Type B pancreatic cell (in vitro differentiated cells): ENCODE data around the gene HELQ. TPM values are rescaled to one million over a fixed set of nuclear protein-coding genes. Genes with fewer than 3 reads are reported as not detected.
A peak's percentile ranks its signal among the peaks of the same experiment; 100 is the strongest.

Experiments
- DNase-seq: peaks from one replicate; pipeline ENCODE4 v3.0.0; 2021; ENCODE audit warnings: mixed read lengths; ENCODE audit not compliant: unreplicated experiment; ENCODE audit errors: extremely low spot score
- H3K27ac Mint-ChIP-seq: 2 replicates; pipeline ENCODE4 v1.8.0; 2021; ENCODE audit warnings: mild to moderate bottlenecking, mixed read lengths
- H3K27me3 Mint-ChIP-seq: 2 replicates; pipeline ENCODE4 v1.8.0; 2021; ENCODE audit warnings: mixed read lengths
- H3K36me3 Mint-ChIP-seq: 2 replicates; pipeline ENCODE4 v1.8.0; 2021; ENCODE audit warnings: mixed read lengths
- H3K4me1 Mint-ChIP-seq: one replicate; pipeline ENCODE4 v1.8.0; 2021; ENCODE audit warnings: mixed read lengths; ENCODE audit not compliant: unreplicated experiment
- H3K4me3 Mint-ChIP-seq: 2 replicates; pipeline ENCODE4 v1.8.0; 2021; ENCODE audit warnings: mild to moderate bottlenecking, mixed read lengths
- H3K9me3 Mint-ChIP-seq: 2 replicates; pipeline ENCODE4 v1.8.0; 2021; ENCODE audit warnings: mixed read lengths
- total RNA-seq: library from RNA; stranded (reverse); gene quantifications from 2 replicates; pipeline ENCODE4 v1.2.1, GENCODE V29; 2021; ENCODE audit warnings: low replicate concordance
- TF ChIP-seq, protein P1 (sequence below): fragments of 200-600 bp; sonication (generic); conservative IDR thresholded peaks from 2 replicates; pipeline ENCODE4 v1.5.0; 2021; ENCODE audit warnings: antibody characterized with exemption, mild to moderate bottlenecking

HELQ gene
- total RNA-seq, 1 donor from 2014 or later, result 18.0 TPM

DNA sequence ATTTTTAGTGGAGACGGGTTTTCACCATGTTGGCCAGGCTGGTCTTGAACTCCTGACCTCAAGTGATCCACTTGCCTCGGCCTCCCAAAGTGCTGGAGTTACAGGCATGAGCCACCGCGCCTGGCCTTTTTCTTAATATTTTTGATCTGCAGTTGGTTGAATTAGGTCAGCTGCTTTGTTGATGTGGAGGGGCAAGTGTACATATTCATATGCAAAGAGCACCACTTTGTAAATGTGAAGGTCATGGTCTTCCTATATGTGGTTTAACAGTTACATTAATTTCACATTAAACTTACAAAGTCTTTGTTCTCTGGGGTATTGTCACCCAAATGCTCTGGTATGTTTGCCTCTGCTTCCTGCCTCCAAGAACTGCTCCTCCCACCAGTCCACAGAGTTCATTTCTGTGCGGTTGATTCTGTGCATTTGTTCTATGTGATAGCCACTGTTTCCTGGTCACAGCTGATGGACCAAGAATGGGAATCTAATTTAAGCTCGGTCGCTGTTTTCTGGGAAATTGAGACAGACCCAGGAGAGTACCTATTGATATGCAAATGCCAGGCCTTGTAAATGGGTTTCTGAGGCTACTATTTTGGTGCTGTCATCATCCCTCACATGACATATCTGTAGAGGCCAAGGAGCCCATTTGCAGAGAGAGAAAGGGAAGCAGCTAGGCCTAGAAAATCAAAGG lies 94.1 kb downstream of the HELQ start:
- TF ChIP-seq, protein P1, sequence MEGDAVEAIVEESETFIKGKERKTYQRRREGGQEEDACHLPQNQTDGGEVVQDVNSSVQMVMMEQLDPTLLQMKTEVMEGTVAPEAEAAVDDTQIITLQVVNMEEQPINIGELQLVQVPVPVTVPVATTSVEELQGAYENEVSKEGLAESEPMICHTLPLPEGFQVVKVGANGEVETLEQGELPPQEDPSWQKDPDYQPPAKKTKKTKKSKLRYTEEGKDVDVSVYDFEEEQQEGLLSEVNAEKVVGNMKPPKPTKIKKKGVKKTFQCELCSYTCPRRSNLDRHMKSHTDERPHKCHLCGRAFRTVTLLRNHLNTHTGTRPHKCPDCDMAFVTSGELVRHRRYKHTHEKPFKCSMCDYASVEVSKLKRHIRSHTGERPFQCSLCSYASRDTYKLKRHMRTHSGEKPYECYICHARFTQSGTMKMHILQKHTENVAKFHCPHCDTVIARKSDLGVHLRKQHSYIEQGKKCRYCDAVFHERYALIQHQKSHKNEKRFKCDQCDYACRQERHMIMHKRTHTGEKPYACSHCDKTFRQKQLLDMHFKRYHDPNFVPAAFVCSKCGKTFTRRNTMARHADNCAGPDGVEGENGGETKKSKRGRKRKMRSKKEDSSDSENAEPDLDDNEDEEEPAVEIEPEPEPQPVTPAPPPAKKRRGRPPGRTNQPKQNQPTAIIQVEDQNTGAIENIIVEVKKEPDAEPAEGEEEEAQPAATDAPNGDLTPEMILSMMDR, result no peak
- no peaks in the 10 kb centered on the region for H3K9me3 Mint-ChIP-seq
- H3K4me3 Mint-ChIP-seq, result no peak overlapping the region
- H3K27me3 Mint-ChIP-seq, result no peaks in the 10 kb centered on the region
- no peak overlapping the region for H3K27ac Mint-ChIP-seq
- DNase-seq, result no peak
- no peaks in the 10 kb centered on the region for H3K36me3 Mint-ChIP-seq
- H3K4me1 Mint-ChIP-seq, result peaks cover 15% of the 10 kb centered on the region

DNA sequence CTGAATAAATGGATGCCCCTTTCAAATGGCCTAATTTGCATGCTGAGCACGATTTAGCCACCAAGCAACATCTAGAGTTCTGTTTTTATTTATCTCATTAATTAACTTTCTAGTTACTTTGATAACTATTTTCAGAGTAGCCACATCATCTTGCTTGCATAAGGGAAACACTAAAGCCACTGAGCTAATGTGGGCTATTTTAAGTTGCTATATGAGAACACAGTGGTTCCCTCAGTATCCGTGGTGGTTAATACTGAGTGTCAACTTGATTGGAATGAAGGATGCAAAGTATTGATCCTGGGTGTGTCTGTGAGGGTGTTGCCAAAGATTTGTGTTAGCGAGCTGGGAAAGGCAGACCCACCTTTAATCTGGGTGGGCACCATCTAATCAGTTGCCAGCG lies 95.6 kb downstream of the HELQ start:
- no peak overlapping the region for H3K27ac Mint-ChIP-seq
- H3K9me3 Mint-ChIP-seq, result no peaks in the 10 kb centered on the region
- DNase-seq, result no peak
- no peaks in the 10 kb centered on the region for H3K27me3 Mint-ChIP-seq
- no peak overlapping the region for H3K4me3 Mint-ChIP-seq
- H3K36me3 Mint-ChIP-seq, result no peaks in the 10 kb centered on the region
- TF ChIP-seq, protein P1, result no peak
- peaks cover 17% of the 10 kb centered on the region for H3K4me1 Mint-ChIP-seq

DNA sequence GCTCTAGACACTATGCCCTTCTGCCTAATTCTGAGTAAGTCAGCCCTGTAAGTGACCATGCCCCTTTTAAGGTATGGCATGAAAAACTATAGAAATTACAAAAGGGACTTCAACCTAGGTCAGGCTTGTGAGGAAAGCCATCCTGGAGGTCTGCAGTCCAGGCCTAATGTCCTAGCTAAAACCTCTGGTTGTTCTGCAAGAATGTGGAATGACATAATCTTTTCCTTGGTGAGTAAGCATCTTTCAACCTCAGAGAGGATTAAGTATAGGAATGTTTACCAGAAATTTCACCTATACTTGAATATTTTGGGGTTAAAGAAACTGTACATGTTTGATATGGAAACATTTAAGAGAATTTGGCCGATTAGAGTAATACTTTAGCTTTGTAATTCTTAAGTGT lies 97.2 kb downstream of the HELQ start:
- Mint-ChIP-seq H3K27me3 (no peaks in the 10 kb centered on the region), H3K4me1 (peaks cover 17% of the 10 kb centered on the region), H3K4me3 (no peak overlapping the region), H3K36me3 (no peaks in the 10 kb centered on the region), H3K27ac (peak overlapping the region; percentile 70), H3K9me3 (peaks cover 7% of the 10 kb centered on the region)
- DNase-seq, result no peak
- TF ChIP-seq, protein P1, result no peak

Other genes starting within 250 kb of the HELQ start
- gene COQ2, start 171.0 kb downstream of the HELQ start, total RNA-seq, result 16.5 and 18.8 TPM in 2 replicates
- gene HPSE, start 121.0 kb downstream of the HELQ start, total RNA-seq, result 17.6 and 87.8 TPM in 2 replicates
- gene MRPS18C, start 235 bp upstream of the HELQ start, total RNA-seq, result 47.8 and 50.1 TPM in 2 replicates
- gene ABRAXAS1, start 29.3 kb upstream of the HELQ start, total RNA-seq, result 15.7 and 22.8 TPM in 2 replicates
- gene GPAT3, start 80.3 kb upstream of the HELQ start, total RNA-seq, result 11.3 and 53.7 TPM in 2 replicates